H54 (cell line): Measurements from ENCODE around the gene LRG1.

Experiments
- DNase-seq: peaks from one replicate; pipeline ENCODE4 v3.0.0; 2011; ENCODE audit warnings: low spot score, mixed read lengths; ENCODE audit not compliant: insufficient read length
- FAIRE-seq: peaks from 3 replicates; lab custom pipeline; 2011; peaks lifted over from hg19 to GRCh38; lab: Jason Lieb, UNC
- POLR2A ChIP-seq: IDR thresholded peaks from 2 replicates; pipeline ENCODE4 v1.6.1; 2011; ENCODE audit warnings: low read depth, mild to moderate bottlenecking, low read length

LRG1 gene

GRCh38 chr19:4521170-4521887, 18.5 kb downstream of the LRG1 start:
- no peak for FAIRE-seq
- no peak for TF ChIP-seq POLR2A

GRCh38 chr19:4519521-4520277, 20.1 kb downstream of the LRG1 start:
- no peak for TF ChIP-seq POLR2A
- FAIRE-seq (no peak), DNase-seq (no peak)

More at GRCh38 chr19:4521170-4521887, 18.5 kb downstream of the LRG1 start:
- DNase-seq, result no peak

- FAIRE-seq (no peak), DNase-seq (no peak)
- no peak for TF ChIP-seq POLR2A
Measured at GRCh38 chr19:4519172-4519496, 20.7 kb downstream of the LRG1 start.

GRCh38 chr19:4518345-4519171, 21.3 kb downstream of the LRG1 start, which contains the start of gene PLIN4:
TSS of gene PLIN4 (minus strand) at chr19:4518486. CDS start at chr19:4518272, 214 bp downstream.
- FAIRE-seq (no peak), DNase-seq (peak; percentile 73)
- no peak for TF ChIP-seq POLR2A

- no peak for FAIRE-seq
- TF ChIP-seq POLR2A, result no peak
- DNase-seq, result no peak
Measured at GRCh38 chr19:4517451-4518057, 22.3 kb downstream of the LRG1 start.

GRCh38 chr19:4516939-4517300, 22.9 kb downstream of the LRG1 start:
- no peak for TF ChIP-seq POLR2A
- FAIRE-seq, result no peak
- DNase-seq, result peak; percentile 58

- DNase-seq (no peak), FAIRE-seq (no peak)
- TF ChIP-seq POLR2A, result no peak
Measured at GRCh38 chr19:4516199-4516938, 23.5 kb downstream of the LRG1 start.

GRCh38 chr19:4515732-4516131, 24.1 kb downstream of the LRG1 start:
- FAIRE-seq (no peak), DNase-seq (no peak)
- no peak for TF ChIP-seq POLR2A

GRCh38 chr19:4513248-4513647, 26.6 kb downstream of the LRG1 start:
- no peak for TF ChIP-seq POLR2A
- no peak for DNase-seq
- FAIRE-seq, result no peak

- TF ChIP-seq POLR2A, result no peak
- FAIRE-seq (no peak), DNase-seq (no peak)
Measured at GRCh38 chr19:4512070-4512469, 27.8 kb downstream of the LRG1 start.

GRCh38 chr19:4511300-4512054, 28.4 kb downstream of the LRG1 start:
- TF ChIP-seq POLR2A, result no peak
- DNase-seq (no peak), FAIRE-seq (no peak)

- no peak for DNase-seq
- no peak for TF ChIP-seq POLR2A
- FAIRE-seq, result no peak
Measured at GRCh38 chr19:4510435-4511255, 29.2 kb downstream of the LRG1 start.
